NOMO-1 treated with dmso at 0.1 percent for 144 hours (cell line): ENCODE results near the gene P4HA3.
"Not testable (repeated sequence)": the region's sequence is repeated elsewhere in the genome, so short reads cannot be mapped to it uniquely, and the experiment has no call there.

Experiments
- DNase-seq: peaks from one replicate; lab custom pipeline; 2025; ENCODE audit not compliant: unreplicated experiment; lab: John Stamatoyannopoulos, UW

The P4HA3 gene

GRCh38 chr11:74311352-74311926 is at the start of gene P4HA3:
Gene P4HA3, minus strand, starts transcription at chr11:74311640. Its CDS starts 29 bp downstream, at chr11:74311611.
- DNase-seq = peak; percentile 46

- DNase-seq = no peak
Measured at GRCh38 chr11:74357449-74357848, 46.0 kb upstream of the P4HA3 start.

- DNase-seq = no peak
Measured at GRCh38 chr11:74355626-74356025, 44.2 kb upstream of the P4HA3 start.

GRCh38 chr11:74354036-74354435 is 42.6 kb upstream of the P4HA3 start:
- DNase-seq = no peak

GRCh38 chr11:74347381-74347780 is 35.9 kb upstream of the P4HA3 start:
- DNase-seq = no peak

- DNase-seq = no peak
Measured at GRCh38 chr11:74345420-74345819, 34.0 kb upstream of the P4HA3 start.

- no peak for DNase-seq
Measured at GRCh38 chr11:74341921-74342320, 30.5 kb upstream of the P4HA3 start.

GRCh38 chr11:74339619-74340018 is 28.2 kb upstream of the P4HA3 start:
- no peak for DNase-seq

- DNase-seq = no peak
Measured at GRCh38 chr11:74338963-74339362, 27.5 kb upstream of the P4HA3 start.

- no peak for DNase-seq
Measured at GRCh38 chr11:74333193-74333592, 21.8 kb upstream of the P4HA3 start.

GRCh38 chr11:74332291-74332690 is 20.9 kb upstream of the P4HA3 start:
- no peak for DNase-seq

GRCh38 chr11:74331000-74331399 is 19.6 kb upstream of the P4HA3 start:
- not testable (repeated sequence) for DNase-seq

- no peak for DNase-seq
Measured at GRCh38 chr11:74330075-74330858, 18.8 kb upstream of the P4HA3 start.

- no peak for DNase-seq
Measured at GRCh38 chr11:74327076-74327475, 15.6 kb upstream of the P4HA3 start.

- no peak for DNase-seq
Measured at GRCh38 chr11:74326665-74327064, 15.2 kb upstream of the P4HA3 start.

GRCh38 chr11:74325649-74326645 is 14.5 kb upstream of the P4HA3 start:
- no peak for DNase-seq

- DNase-seq = no peak
Measured at GRCh38 chr11:74322667-74323066, 11.2 kb upstream of the P4HA3 start.

- DNase-seq = peak; percentile 10
Measured at GRCh38 chr11:74321487-74322188, 10.2 kb upstream of the P4HA3 start.

- no peak for DNase-seq
Measured at GRCh38 chr11:74320538-74320937, 9.1 kb upstream of the P4HA3 start.

GRCh38 chr11:74319139-74319816 is 7.8 kb upstream of the P4HA3 start:
- no peak for DNase-seq
